NCI-H1436 treated with DMSO at 0.1 percent for 48 hours (cell line): ENCODE measurements around the gene ZNF541.
"Not testable (repeated sequence)": the region's sequence is repeated elsewhere in the genome, so short reads cannot be mapped to it uniquely, and the experiment has no call there.

Source experiments
- DNase-seq: peaks from one replicate; lab custom pipeline; 2025; lab: John Stamatoyannopoulos, UW

Gene ZNF541

DNA sequence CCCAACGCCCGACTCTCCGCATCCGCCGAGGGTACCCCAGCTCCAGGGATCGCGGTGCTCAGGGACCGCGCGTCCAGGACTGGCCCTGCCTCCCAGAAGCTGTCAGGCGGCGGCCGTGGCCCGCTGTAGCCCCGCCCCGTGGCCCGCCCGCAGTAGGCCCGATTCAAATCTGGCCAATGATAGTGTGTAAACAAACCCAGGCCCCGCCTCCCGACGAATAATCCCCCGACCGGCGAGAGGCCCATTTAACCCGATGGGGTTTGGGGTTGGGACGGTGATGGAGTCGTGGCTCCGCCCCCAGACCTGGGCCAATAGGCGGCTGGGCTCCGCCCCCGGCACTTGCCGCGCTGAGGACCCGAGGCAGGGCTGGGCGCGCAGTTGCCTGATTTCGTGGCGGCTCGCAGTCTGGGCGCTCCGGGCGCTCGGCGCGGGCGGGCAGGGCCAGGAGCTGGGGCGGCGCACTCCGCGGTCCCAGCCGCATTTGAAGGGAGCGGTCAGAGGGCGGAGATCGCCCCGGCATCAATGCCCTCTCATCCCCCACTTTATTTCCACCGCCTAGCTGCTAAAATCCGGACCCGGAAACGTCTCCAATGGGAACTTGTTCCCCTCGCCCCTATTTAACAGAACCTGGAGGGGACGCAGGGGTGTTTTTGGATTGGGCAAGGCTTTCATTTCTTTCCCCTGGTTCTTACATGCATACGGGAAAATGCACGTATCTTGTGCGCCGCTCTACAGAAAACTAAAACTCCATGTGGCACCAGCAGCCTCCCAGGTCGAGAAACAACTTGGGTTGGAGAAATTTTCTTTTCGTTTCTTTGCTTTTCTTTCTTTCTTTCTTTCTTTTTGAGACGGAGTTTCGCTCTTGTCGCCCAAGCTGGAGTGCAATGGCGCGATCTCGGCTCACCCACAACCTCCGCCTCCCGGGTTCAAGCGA lies 27.6 kb upstream of the ZNF541 start:
- peak; percentile 94 for DNase-seq

DNA sequence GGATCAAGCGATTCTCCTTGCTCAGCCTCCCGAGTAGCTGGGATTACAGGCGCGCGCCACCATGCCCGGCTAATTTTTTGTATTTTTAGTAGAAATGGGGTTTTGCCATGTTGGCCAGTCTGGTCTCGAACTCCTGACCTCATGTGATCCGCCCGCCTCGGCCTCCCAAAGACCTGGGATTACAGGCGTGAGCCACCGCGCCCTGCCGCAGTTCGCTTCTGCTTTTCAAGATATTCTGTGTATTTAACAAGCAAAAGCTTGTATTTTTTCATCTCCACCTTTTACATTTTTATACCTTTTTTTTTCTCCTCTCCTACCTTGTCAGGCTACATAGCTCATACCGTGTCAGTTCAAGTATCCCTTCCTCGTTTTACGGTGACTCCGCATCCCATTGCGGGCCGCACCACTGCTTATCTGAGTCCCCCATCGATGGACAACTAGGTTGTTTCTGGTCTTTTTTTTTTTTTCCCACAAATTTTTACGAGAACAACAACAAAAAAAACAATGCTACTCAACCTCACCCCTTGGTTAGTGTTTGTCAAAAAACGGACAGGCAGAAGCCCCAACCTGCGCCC lies 26.8 kb upstream of the ZNF541 start:
- not testable (repeated sequence) for DNase-seq

DNA sequence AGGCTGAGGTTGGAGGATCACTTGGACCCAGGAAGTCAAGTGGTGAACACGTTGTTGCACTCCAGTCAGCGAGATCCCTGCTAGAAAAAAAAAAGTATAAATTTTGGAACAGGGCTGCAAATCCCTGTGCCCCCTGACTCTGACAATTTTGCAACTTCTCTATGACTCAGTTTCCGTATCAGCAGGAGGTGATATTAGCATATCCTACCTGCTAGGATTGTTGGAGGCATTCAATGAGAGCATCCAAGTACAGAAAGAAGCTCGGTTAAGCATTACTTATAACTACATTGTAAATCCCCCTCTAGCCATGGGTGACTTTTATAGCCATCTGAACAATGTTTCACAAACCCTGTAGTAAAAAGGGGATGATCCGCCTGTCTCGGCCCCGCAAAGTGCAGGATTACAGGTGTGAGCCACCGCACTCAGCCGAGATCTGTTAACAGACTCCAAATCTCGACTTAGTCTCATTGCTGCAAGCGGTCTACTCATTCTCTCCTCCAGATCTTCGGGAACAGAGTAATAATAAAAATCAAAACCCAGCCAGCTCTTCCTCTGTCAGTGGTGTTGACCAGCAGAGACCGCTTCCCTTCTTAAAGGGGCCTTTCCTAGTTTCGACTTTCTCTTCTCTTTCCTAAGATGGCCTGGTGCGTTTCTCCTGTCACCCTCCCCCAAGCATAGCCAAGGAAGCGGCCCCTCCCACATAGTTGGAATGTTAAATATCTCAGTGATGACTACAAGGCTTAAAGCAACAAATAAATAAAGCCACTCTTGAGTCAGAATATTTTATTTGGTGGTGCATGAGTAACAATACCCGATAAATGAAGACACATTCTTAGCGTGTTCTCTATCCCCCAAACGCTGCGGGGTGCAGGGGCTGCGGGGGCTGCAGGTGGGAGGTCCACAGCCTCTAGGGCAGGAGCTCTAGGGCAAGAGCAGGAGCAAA lies 25.7 kb upstream of the ZNF541 start:
- no peak for DNase-seq

DNA sequence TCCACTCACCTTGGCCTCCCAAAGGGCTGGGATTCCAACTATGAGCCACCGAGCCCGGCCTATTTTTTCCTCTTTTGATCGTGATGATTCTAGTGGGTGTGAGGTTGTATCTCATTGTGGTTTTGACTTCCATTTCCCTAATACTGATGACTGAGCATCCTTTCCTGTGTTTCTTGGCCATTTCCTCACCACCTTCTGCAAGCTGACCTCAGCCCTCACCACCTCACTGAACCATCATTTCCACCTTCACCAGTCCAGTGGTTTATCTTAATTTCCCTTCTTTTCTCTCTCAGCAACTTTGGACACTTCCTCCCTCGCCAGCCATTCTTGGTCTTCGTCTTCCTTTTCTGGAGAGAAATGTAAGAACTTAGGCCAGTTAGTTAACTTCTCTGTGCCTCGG lies 23.0 kb upstream of the ZNF541 start:
- DNase-seq: no peak

DNA sequence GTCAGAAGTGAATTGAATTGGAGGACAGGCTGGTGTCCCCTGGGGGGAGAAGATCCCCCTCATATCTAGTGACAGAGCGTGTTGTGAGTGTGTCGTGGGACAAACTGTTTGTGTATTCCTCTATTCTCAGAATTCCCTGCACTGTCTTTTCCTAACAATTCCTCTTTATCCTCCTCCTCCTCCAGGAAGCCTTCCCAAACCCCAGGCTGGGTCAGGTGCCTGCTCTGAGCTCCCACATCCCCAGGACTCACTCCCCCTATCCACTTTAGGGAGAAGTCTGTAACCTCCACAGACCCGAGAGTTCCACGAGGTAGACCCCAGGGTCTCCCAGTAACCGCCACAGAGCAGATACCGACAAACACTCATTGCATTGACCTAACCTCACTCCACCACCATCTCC lies 20.9 kb upstream of the ZNF541 start:
- no peak for DNase-seq

DNA sequence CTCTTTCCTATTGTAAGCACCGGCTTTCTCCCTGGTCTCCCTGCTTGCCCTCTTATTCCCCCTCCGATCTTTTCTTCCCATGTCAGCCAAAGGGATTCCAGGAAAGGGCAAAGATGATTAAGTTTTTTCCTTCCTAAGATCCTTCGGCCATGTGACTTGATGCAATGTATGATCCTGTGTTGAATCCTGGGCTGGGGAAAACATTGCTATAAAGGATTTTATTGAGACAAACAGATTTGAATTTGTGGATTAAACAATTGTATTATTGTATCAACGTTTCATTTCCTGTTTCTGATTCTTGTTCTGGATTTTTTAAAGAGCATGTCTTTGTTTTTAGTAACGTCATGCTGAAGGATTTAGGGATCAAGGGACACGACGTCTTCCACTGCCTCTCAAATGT lies 16.9 kb upstream of the ZNF541 start:
- no peak for DNase-seq

DNA sequence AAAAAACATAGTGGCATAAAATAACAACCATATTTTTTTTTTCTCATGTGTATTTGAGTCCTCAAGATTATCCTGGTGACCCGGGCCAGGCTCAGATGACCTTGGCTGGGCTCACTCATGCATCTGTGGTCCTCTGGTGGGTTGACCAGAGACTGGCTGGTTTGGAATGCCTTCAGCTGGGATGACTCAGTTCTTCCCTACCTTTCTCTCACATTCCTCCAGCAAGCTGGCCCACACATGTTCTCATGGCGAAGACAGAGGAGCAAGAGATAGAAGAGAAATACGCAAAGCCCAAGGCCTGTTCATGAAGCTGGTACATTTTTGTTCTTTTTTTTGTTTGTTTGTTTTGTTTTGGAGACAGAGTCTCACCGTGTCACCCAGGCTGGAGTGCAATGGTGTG lies 14.3 kb upstream of the ZNF541 start:
- no peak for DNase-seq

DNA sequence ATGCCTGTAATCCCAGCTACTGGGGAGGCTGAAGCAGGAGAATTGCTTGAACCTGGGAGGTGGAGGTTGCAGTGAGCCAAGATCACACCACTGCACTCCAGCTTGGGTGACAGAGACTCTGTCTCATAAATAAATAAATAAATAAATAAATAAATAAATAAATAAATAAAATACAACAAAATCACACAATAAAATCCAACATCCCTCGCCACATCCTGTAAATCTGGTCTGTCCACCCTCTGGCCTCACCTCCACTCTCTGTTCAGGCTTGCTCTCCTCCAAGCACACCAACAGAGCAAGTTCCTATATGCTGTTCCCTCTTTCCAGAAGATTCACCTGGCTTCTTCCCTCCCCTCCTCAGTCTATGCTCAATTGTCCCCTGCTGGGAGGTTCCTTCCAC lies 10.2 kb upstream of the ZNF541 start:
- not testable (repeated sequence) for DNase-seq

DNA sequence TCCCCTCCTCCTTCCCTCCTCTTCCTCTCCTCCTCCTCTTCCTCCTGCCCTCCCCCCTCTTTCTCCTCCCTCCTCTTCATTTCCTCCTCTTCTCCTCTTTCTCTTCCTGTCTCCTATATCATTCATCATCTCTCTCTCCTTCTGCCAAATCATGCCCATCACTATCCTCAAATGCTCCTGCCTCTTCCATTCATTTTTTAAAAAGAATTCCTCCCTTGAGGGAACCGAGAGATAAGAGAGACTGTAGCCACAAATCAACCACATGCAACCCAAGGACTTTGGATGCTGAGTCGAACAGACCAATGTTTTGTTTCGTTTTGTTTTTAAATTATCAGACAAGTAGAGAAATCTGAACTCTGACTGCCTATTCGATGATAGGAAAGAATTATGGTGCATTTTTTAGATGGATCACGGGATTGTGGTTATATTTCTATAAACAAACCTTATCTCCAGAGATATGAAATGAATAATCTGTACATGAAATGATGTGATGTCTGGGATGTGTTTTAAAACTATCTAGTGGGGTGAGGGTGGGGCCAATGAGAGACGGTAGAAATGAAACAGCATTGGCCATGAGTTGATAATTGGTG lies 9.5 kb upstream of the ZNF541 start:
- no peak for DNase-seq

DNA sequence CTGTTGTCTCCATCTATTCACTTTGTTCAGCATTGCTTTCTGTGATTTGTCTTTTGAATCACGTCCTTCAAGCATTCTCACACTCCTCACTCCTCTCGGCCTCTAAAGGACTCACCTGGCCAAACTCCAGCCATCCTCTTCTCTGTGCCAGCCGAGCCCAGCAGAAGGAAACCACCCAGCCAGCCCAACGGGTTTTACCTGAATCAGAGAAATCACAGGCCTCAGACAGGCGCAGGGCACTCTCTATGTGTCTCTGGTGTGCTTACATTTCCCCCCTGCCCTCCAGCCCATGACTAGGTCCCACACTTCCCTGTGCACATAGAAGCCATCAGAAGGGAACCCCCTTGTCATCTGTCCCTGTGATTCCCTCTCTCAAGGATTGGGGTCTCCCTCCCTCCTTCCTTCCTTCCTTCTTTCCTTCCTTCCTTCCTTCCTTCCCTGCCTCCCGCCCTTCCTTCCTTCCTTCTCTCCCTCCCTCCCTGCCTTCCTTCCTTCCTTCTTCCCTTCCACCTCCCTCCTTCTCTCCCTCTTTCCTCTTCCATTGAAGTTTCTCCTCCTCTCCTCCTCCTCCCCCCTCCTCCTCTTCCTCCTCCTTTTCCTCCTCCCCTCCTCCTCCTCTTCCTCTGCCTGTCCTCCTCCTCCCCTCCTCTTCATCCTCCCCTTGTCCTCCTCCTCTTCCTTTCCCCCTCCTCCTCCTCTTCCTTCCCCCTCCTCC lies 8.8 kb upstream of the ZNF541 start:
- DNase-seq: no peak

DNA sequence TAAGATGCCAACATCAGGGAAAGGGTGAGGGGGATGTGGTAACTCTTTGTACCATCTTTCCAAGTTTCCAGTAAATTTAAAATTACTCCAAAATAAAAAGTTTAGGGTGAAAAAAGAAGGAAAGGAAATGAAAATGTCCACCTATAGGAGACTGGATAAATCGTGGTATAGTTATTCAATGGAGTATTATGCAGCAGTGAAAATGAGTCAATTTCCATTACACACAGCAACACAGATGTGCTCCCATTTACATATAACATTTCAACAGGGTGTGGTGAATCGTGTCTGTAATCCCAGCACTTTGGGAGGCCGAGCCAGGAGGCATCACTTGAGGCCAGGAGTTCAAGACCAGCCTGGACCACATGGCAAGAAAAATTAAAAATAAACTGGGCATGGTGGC lies 7.4 kb upstream of the ZNF541 start:
- DNase-seq: no peak

DNA sequence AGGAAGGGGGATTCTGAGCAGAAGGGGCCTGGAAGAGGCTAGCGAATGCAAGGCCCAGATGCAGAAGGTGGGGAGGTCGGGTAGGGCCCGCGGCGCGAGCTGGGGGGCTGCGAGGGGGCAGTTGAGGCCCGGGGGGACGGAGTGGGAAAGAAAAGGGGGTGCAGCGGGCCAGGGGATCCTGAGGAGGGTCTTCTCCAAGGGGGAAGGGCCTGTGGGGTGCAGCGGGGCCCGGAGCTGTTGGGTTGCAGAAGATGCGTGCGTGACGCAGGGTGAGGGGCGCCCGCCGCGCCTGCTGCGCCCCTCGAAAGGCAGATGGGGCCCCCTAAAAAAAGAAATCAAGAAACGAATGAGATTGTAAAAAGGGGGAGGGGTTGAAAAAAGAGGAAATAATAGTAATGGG lies 313 bp downstream of the ZNF541 start:
- DNase-seq: no peak

DNA sequence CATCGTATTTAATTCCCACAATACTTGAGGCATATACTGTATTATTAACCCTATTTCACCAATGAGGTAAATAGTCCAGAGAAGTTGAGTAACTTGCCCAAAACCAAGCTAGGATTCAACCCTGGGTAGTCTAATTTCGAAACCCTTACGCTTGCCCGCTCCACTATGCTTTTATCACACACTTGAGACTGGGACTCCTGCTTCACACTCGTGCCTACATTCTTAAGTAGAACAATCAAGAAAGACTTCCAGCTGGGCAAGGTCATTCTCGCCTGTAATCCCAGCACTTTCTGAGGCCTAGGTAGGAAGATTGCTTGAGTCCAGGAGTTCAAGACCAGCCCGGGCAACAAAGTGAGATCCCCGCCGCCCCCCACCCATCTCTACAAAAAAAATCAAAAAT lies 3.6 kb downstream of the ZNF541 start:
- no peak for DNase-seq

DNA sequence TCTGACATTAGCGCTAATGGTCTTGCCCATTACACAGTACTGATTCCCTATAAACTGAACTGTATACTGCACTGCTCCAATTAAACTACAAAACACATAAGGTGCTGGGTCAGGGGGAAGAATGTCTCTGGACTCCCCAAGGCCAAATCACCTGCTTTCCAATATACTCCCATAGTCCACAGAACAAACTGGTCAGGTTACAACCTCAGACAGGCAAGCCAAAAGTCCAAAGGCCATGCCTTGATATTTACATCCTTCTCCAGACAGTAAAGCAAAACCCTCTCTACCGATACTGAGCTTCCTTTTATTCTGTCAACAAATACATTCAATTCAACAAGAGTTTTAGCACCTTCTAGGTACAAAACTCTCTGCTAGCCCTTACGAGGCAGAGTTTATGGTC lies 8.9 kb downstream of the ZNF541 start:
- DNase-seq: no peak

DNA sequence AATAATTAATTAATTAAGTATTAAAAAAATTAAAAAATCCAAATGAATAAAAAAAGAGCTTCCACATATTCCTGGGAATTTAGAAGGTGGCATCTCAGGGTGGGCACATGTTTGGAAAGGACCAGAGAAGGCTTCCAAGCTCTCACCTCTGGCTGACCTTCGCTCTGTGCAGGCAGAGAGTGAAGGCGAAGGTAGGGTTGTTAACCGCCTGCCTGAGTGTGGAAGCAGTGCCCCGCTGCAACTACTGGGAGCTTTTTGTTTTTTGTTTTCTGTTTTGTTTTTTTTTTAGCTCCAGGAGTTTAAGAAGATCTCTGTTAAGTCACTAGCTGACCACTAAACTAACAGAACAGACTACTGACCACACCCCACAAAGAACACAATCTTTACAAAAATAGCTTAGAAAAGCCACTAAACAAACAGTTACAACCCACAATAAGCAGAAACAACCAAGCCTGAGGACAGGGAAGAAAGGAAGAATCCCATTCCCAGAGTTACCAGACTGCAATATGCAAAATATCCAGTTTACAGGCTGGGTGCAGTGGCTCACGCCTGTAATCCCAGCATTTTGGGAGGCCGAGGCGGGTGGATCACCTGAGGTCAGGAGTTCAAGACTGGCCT lies 11.4 kb downstream of the ZNF541 start:
- DNase-seq: no peak

DNA sequence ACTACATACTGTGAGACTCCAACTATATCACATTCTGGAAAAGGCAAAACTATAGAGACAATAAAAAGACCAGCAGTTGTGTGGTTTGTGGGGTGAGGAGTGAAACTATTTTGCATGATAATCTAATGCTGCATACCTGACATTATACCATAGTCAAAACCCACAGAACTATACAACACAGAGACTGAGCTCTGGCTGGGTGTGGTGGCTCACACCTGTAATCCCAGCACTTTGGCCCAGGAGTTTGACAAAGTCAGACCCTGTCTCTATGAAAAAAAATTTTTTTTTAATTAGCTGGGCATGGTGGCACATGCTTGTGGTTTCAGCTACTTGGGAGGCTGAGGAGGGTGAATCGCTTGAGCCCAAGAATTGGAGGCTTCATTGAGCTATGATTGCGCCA lies 11.9 kb downstream of the ZNF541 start:
- no peak for DNase-seq

DNA sequence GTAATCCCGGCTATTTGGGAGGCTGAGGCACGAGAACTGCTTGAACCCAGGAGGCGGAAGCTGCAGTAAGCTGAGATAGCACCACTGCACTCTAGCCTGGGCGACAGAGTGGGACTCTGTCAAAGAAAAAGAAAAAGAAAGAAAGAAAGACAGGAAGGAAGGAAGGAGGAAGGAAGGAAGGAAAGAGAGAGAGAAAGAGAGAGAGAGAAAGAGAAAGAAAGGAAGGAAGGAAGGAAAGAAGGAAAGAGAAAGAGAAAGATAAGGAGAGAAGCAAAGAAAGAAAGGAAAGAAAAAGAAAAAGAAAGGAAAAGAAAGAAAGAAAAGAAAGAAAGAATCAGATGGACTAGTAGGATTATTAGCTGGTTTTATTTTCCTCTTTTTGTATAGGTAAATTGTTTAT lies 22.8 kb downstream of the ZNF541 start:
- no peak for DNase-seq

DNA sequence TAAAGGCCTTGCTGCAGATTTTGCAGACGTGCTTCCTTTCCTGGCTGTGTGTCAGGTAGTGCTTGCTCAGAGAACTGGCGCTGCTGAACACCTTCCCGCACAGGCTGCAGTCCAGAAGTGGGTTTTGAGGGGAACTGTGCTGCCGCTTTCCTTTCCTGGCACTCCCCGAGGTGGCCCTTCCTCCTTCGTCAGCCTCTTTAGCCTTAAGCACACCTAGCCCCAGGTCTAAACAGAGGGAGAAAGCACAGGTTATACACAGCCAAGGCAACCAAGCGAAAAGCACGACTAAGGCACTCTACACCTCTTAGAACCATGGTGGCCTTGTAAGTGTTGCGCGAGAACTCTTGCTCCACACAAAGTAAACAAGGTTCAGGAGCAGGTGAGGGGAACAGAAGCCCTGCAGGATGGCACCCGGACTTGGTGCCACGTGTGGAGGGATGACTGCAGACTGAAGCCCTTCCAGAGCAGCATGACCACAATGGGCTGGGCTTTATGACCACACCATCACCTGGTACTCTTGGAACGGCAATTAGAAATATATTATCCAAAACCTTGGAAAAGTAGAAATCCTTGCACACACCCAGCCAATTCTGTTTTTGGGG lies 23.6 kb downstream of the ZNF541 start:
- no peak for DNase-seq

DNA sequence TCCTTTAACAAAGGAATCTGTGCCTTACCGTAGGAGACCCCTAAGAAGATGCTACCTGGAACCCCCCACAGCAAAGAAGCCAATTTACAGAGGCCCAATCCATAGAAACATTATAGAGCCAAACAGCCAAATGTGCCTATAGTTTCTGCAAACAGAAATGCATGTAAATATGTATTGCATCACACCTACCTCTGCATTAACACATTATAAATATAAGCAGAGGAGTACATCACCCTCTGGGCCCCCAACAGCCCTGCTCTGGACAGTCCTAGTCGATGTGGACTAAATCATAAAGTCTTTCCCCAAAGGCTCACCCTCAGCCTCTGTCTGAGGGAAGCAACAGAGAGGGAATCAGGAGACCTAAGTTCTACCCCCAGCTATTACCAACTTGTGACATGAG lies 25.7 kb downstream of the ZNF541 start:
- DNase-seq: no peak

DNA sequence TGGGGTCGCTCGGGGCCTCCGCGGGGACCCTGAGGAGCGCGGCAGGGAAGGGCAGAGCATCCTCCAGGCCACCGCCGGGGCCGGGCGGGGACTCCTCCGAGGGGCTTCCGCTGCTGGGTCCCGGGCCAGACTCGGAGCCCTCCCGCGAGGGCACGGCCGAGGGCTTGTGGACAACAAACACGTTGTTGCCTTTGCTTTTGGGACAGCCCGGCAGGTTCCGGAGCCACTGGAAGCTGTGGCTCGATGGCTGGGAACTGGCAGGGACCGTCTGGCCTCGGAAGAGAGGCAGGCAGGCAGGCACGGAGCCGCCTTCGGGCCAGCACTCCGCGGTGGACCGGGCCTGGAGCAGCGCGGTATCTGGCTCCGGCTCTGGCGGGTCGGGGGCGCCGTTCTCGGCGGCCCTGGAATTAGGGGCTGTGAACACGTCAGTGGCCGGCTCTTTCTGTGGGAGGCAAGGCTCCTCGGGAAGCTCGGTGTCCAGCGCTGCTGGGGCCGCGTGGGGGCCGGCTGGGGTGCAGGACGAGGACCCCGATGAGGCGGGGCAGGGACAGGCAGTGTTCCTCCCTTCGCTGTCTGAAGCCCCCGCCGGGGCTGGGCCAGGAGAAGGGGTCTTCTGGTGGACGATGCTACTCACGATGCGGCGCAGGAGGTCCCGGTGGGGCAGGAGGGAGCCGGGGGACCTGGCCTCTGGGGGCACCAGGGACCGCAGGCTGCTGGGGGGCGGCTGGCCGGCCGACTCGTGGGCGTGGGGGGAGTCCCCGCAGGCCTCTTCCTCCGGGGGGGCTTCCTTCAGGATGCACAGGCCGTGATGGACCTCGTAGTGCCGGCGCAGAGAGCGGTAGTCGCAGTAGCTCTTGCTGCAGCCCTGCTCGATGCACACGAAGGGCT lies 27.6 kb downstream of the ZNF541 start:
- DNase-seq: no peak
